Activated CD8-positive, alpha-beta memory T cell treated with anti-CD3 and anti-CD28 coated beads, Interleukin-2, amount 10 ng/mL, durations not matched to agents 7 days and 5 days (primary cell): Measurements from ENCODE around the gene ZNF543. TPM values are rescaled to one million over a fixed set of nuclear protein-coding genes. Genes with fewer than 3 reads are reported as not detected.

Experiments used
- ATAC-seq: fragments of 150-1000 bp; cut with Tn5 transposase; one replicate; pipeline ENCODE4 v1.10.0; 2021; ENCODE audit warnings: moderate library complexity
- CTCF ChIA-PET: fragments of 350-600 bp; sonication (Branson Sonifier 250); formaldehyde crosslinking; loops from one replicate; lab custom pipeline; 2021; ENCODE audit warnings: antibody characterized with exemption; lab: Charles Lee
- DNase-seq: peaks from one replicate; pipeline ENCODE4 v3.0.0-alpha.2; 2020
- H3K27ac Mint-ChIP-seq: one replicate; pipeline ENCODE4 v1.8.0; 2021; ENCODE audit warnings: mild to moderate bottlenecking, mixed read lengths
- H3K27me3 Mint-ChIP-seq: one replicate; pipeline ENCODE4 v1.8.0; 2021; ENCODE audit warnings: mixed read lengths
- H3K36me3 Mint-ChIP-seq: one replicate; pipeline ENCODE4 v1.8.0; 2021; ENCODE audit warnings: mild to moderate bottlenecking, mixed read lengths
- H3K4me1 Mint-ChIP-seq: one replicate; pipeline ENCODE4 v1.8.0; 2021; ENCODE audit warnings: mixed read lengths
- H3K4me3 Mint-ChIP-seq: one replicate; pipeline ENCODE4 v1.8.0; 2021; ENCODE audit warnings: mild to moderate bottlenecking, moderate library complexity, mixed read lengths
- H3K9me3 Mint-ChIP-seq: one replicate; pipeline ENCODE4 v1.8.0; 2022; ENCODE audit warnings: low read depth, mixed read lengths
- total RNA-seq, 2 experiments: library from RNA; stranded (reverse); gene quantifications; one replicate each; pipeline ENCODE4 v1.2.3, GENCODE V29; 2021

ZNF543 gene
- total RNA-seq, 2 experiments from 2014 or later: 8.8 to 9.4 TPM

- CTCF ChIA-PET: interaction anchor here (0.6 kb wide), 2 partner anchors 9 to 801 kb away, joined by 3 to 4 read pairs; no protein-coding TSS in a partner anchor
- Mint-ChIP-seq H3K9me3 (peaks cover 57% of the 10 kb centered on the region), H3K27me3 (no peaks in the 10 kb centered on the region), H3K4me3 (no peak overlapping the region), H3K36me3 (peaks cover 95% of the 10 kb centered on the region), H3K4me1 (peaks cover 6% of the 10 kb centered on the region), H3K27ac (no peak overlapping the region)
- DNase-seq: no peak
- ATAC-seq: no peak
Measured at GRCh38 chr19:57293719-57294118, 26.6 kb upstream of the ZNF543 start.

- peaks cover 9% of the 10 kb centered on the region for H3K9me3 Mint-ChIP-seq
- ATAC-seq (no peak), DNase-seq (no peak)
- H3K4me1 Mint-ChIP-seq: peaks cover 2% of the 10 kb centered on the region
- CTCF ChIA-PET: interaction anchor here (0.8 to 1.0 kb wide), 2 partner anchors 9 to 14 kb away, joined by 3 read pairs; no protein-coding TSS in a partner anchor
- peaks cover 82% of the 10 kb centered on the region for H3K36me3 Mint-ChIP-seq
- no peak overlapping the region for H3K4me3 Mint-ChIP-seq
- no peak overlapping the region for H3K27ac Mint-ChIP-seq
- no peaks in the 10 kb centered on the region for H3K27me3 Mint-ChIP-seq
Measured at GRCh38 chr19:57302020-57302465, 18.2 kb upstream of the ZNF543 start.

GRCh38 chr19:57302727-57303401, 17.4 kb upstream of the ZNF543 start:
- no peak overlapping the region for H3K4me3 Mint-ChIP-seq
- H3K4me1 Mint-ChIP-seq: no peaks in the 10 kb centered on the region
- peaks cover 5% of the 10 kb centered on the region for H3K9me3 Mint-ChIP-seq
- no peak for ATAC-seq
- CTCF ChIA-PET: no interaction called here
- no peak overlapping the region for H3K27ac Mint-ChIP-seq
- peaks cover 75% of the 10 kb centered on the region for H3K36me3 Mint-ChIP-seq
- H3K27me3 Mint-ChIP-seq: no peaks in the 10 kb centered on the region
- no peak for DNase-seq

GRCh38 chr19:57305056-57305455, 15.2 kb upstream of the ZNF543 start:
- no peak overlapping the region for H3K27ac Mint-ChIP-seq
- peaks cover 7% of the 10 kb centered on the region for H3K9me3 Mint-ChIP-seq
- CTCF ChIA-PET: no interaction called here
- DNase-seq: no peak
- no peak overlapping the region for H3K4me3 Mint-ChIP-seq
- ATAC-seq: no peak
- peaks cover 67% of the 10 kb centered on the region for H3K36me3 Mint-ChIP-seq
- H3K4me1 Mint-ChIP-seq: peaks cover 8% of the 10 kb centered on the region
- H3K27me3 Mint-ChIP-seq: no peaks in the 10 kb centered on the region

- Mint-ChIP-seq H3K4me3 (no peak overlapping the region), H3K27ac (no peak overlapping the region), H3K4me1 (peaks cover 8% of the 10 kb centered on the region), H3K27me3 (peaks cover 6% of the 10 kb centered on the region), H3K36me3 (peaks cover 34% of the 10 kb centered on the region), H3K9me3 (peaks cover 7% of the 10 kb centered on the region)
- CTCF ChIA-PET: no interaction called here
- no peak for ATAC-seq
- DNase-seq: no peak
Measured at GRCh38 chr19:57308514-57308913, 11.8 kb upstream of the ZNF543 start.

GRCh38 chr19:57310792-57311191, 9.5 kb upstream of the ZNF543 start:
- DNase-seq (no peak), ATAC-seq (no peak)
- CTCF ChIA-PET: interaction anchor here (1.2 kb wide), 1 partner anchor 9 kb away, joined by 3 read pairs; no protein-coding TSS in a partner anchor
- H3K9me3 Mint-ChIP-seq: peaks cover 7% of the 10 kb centered on the region
- H3K36me3 Mint-ChIP-seq: peaks cover 16% of the 10 kb centered on the region
- no peak overlapping the region for H3K27ac Mint-ChIP-seq
- peaks cover 8% of the 10 kb centered on the region for H3K4me1 Mint-ChIP-seq
- peaks cover 25% of the 10 kb centered on the region for H3K27me3 Mint-ChIP-seq
- H3K4me3 Mint-ChIP-seq: no peak overlapping the region

GRCh38 chr19:57314146-57314545, 6.1 kb upstream of the ZNF543 start:
- H3K27me3 Mint-ChIP-seq: peaks cover 44% of the 10 kb centered on the region
- H3K4me3 Mint-ChIP-seq: no peak overlapping the region
- H3K27ac Mint-ChIP-seq: no peak overlapping the region
- H3K9me3 Mint-ChIP-seq: peaks cover 3% of the 10 kb centered on the region
- DNase-seq (no peak), ATAC-seq (no peak)
- CTCF ChIA-PET: no interaction called here
- peaks cover 2% of the 10 kb centered on the region for H3K36me3 Mint-ChIP-seq
- H3K4me1 Mint-ChIP-seq: peaks cover 4% of the 10 kb centered on the region

GRCh38 chr19:57317503-57317902, 2.8 kb upstream of the ZNF543 start:
- CTCF ChIA-PET: no interaction called here
- Mint-ChIP-seq H3K36me3 (peaks cover 4% of the 10 kb centered on the region), H3K27me3 (peaks cover 44% of the 10 kb centered on the region), H3K9me3 (no peaks in the 10 kb centered on the region), H3K4me1 (peaks cover 20% of the 10 kb centered on the region), H3K4me3 (no peak overlapping the region), H3K27ac (no peak overlapping the region)
- ATAC-seq (no peak), DNase-seq (no peak)

- H3K36me3 Mint-ChIP-seq: peaks cover 23% of the 10 kb centered on the region
- ATAC-seq (peak; percentile 7), DNase-seq (no peak)
- CTCF ChIA-PET: no interaction called here
- H3K27ac Mint-ChIP-seq: peak overlapping the region; percentile 96
- peaks cover 29% of the 10 kb centered on the region for H3K27me3 Mint-ChIP-seq
- peaks cover 25% of the 10 kb centered on the region for H3K4me1 Mint-ChIP-seq
- peaks cover under 1% of the 10 kb centered on the region for H3K9me3 Mint-ChIP-seq
- H3K4me3 Mint-ChIP-seq: peak overlapping the region; percentile 77
Measured at GRCh38 chr19:57319869-57320179, 448 bp upstream of the ZNF543 start.

- H3K9me3 Mint-ChIP-seq: peaks cover 3% of the 10 kb centered on the region
- H3K36me3 Mint-ChIP-seq: peaks cover 36% of the 10 kb centered on the region
- ATAC-seq: no peak
- H3K4me3 Mint-ChIP-seq: peak overlapping the region; percentile 77
- DNase-seq: no peak
- CTCF ChIA-PET: interaction anchor here (0.6 kb wide), 1 partner anchor 38 kb away, joined by 3 read pairs; no protein-coding TSS in a partner anchor
- H3K4me1 Mint-ChIP-seq: peaks cover 25% of the 10 kb centered on the region
- H3K27ac Mint-ChIP-seq: peak overlapping the region; percentile 96
- H3K27me3 Mint-ChIP-seq: peaks cover 16% of the 10 kb centered on the region
Measured at GRCh38 chr19:57321116-57321515, 844 bp downstream of the ZNF543 start.

- Mint-ChIP-seq H3K4me1 (peaks cover 25% of the 10 kb centered on the region), H3K27ac (peak overlapping the region; percentile 96), H3K27me3 (peaks cover 10% of the 10 kb centered on the region), H3K36me3 (peaks cover 43% of the 10 kb centered on the region), H3K4me3 (peak overlapping the region; percentile 77), H3K9me3 (peaks cover 3% of the 10 kb centered on the region)
- no peak for DNase-seq
- ATAC-seq: no peak
- CTCF ChIA-PET: no interaction called here
Measured at GRCh38 chr19:57321751-57322150, 1.5 kb downstream of the ZNF543 start.

- no peak overlapping the region for H3K27ac Mint-ChIP-seq
- no peaks in the 10 kb centered on the region for H3K27me3 Mint-ChIP-seq
- CTCF ChIA-PET: interaction anchor here (0.6 kb wide), 1 partner anchor 10 kb away, joined by 3 read pairs; no protein-coding TSS in a partner anchor
- peaks cover 21% of the 10 kb centered on the region for H3K9me3 Mint-ChIP-seq
- H3K4me3 Mint-ChIP-seq: no peak overlapping the region
- ATAC-seq: no peak
- H3K36me3 Mint-ChIP-seq: peaks cover 73% of the 10 kb centered on the region
- peaks cover 20% of the 10 kb centered on the region for H3K4me1 Mint-ChIP-seq
- DNase-seq: no peak
Measured at GRCh38 chr19:57324992-57325391, 4.7 kb downstream of the ZNF543 start.

- Mint-ChIP-seq H3K36me3 (peaks cover 77% of the 10 kb centered on the region), H3K4me3 (no peak overlapping the region), H3K4me1 (no peaks in the 10 kb centered on the region), H3K27ac (no peak overlapping the region), H3K9me3 (peaks cover 21% of the 10 kb centered on the region), H3K27me3 (no peaks in the 10 kb centered on the region)
- DNase-seq (no peak), ATAC-seq (no peak)
- CTCF ChIA-PET: no interaction called here
Measured at GRCh38 chr19:57327993-57328392, 7.7 kb downstream of the ZNF543 start.

- H3K9me3 Mint-ChIP-seq: peaks cover 4% of the 10 kb centered on the region
- H3K36me3 Mint-ChIP-seq: peaks cover 35% of the 10 kb centered on the region
- no peaks in the 10 kb centered on the region for H3K4me1 Mint-ChIP-seq
- DNase-seq: no peak
- no peak overlapping the region for H3K4me3 Mint-ChIP-seq
- ATAC-seq: no peak
- CTCF ChIA-PET: no interaction called here
- no peaks in the 10 kb centered on the region for H3K27me3 Mint-ChIP-seq
- no peak overlapping the region for H3K27ac Mint-ChIP-seq
Measured at GRCh38 chr19:57334191-57334590, 13.9 kb downstream of the ZNF543 start.
